Muscle of arm (tissue), 14 donors: ENCODE data around the gene CCDC142. TPM values are rescaled to one million over a fixed set of nuclear protein-coding genes. Genes with fewer than 3 reads are reported as not detected.

Experiments
- DNase-seq: peaks from one replicate; pipeline ENCODE4 v3.0.0-alpha.2; 2013
- long read RNA-seq, 11 donors: transcript quantifications; one replicate each; lab custom pipeline, GENCODE V29; 2026
- polyA plus RNA-seq, 12 donors: library from polyadenylated mRNA; unstranded; fragments of 120-200 nt; gene quantifications; one replicate each; pipeline ENCODE4 v1.2.1, GENCODE V29; 2013; ENCODE audit not compliant: insufficient read length in 12 of 12

CCDC142 gene
- polyA plus RNA-seq, result 10 to 100 TPM in 4 of 12 donors, 1 to 10 TPM in 7, not detected in 1; 5.4 to 14.4 (median 8.5) TPM
- long read RNA-seq, donor 1, partial matches to known transcripts, result 5 of 6 reads
- long read RNA-seq, donor 1, other reads (novel, unspliced or antisense), result 0 of 6 reads
- long read RNA-seq, donor 2, partial matches to known transcripts, result 0 of 1 reads
- long read RNA-seq, donor 2, other reads (novel, unspliced or antisense), result 0 of 1 reads
- long read RNA-seq, donor 3, result 0 reads
- long read RNA-seq, donor 4, partial matches to known transcripts, result 0 of 1 reads
- long read RNA-seq, donor 4, other reads (novel, unspliced or antisense), result 0 of 1 reads
- long read RNA-seq, donor 5, partial matches to known transcripts, result 0 of 1 reads
- long read RNA-seq, donor 5, other reads (novel, unspliced or antisense), result 0 of 1 reads
- long read RNA-seq, donor 6, result 0 reads
- long read RNA-seq, donor 7, result 0 reads
- long read RNA-seq, donor 8, partial matches to known transcripts, result 0 of 1 reads
- long read RNA-seq, donor 8, other reads (novel, unspliced or antisense), result 0 of 1 reads
- long read RNA-seq, donor 9, result 0 reads
- long read RNA-seq, donor 10, partial matches to known transcripts, result 0 of 1 reads
- long read RNA-seq, donor 10, other reads (novel, unspliced or antisense), result 0 of 1 reads
- long read RNA-seq, donor 11, partial matches to known transcripts, result 0 of 1 reads
- long read RNA-seq, donor 11, other reads (novel, unspliced or antisense), result 0 of 1 reads

DNA sequence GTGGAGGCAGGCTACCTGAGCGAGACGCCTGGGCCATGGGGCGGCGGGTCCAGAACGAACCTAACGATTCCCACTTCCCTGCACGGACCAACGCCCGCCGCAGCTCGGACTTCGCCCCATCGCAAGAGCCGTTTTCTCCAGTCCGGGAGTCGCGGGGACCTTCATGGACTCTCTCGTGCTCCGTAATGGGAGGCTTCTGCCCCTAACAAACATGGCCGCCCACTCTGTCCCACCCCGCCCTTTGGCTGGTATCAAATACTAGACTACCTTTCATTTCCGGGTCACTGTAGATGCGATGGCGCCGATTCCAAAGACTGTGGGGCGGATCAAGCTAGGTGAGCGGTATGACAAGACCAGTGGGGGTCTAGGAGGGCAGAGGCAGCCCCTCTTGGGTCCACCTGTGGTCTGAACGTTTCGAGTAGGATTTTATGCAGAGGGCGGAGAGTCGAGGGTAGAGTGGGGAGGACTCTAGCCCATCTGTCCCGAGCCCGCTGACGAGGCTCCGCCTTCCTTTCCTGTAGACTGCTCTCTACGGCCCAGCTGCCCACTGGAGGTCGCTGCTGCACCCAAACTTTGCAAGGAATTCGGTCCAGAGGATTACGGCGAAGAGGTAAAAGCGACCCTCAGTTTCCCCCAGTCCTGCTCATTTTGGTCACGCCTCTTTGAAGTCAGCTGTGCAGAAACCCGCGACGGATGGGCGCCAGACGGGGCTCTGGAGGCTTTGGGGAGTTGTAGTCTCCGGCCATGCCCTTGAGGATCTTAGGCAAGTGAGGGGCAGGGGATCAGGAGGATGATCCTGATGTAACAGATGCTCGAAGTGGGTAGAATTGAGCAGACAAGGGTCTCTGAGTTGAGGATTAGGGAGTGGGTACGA, at the start of gene CCDC142, which contains the start of gene TTC31:
Gene CCDC142, minus strand, starts transcription at position 198 of the 874 bp plus-strand sequence. Its CDS starts 161 bp downstream, at position 37.
Gene TTC31, plus strand, starts transcription at position 281 of the 874 bp plus-strand sequence. Its CDS starts 15 bp downstream, at position 296.
- peak; percentile 97 for DNase-seq

GRCh38 chr2:74532222-74532621, 49.4 kb upstream of the CCDC142 start:
- DNase-seq, result no peak

DNA sequence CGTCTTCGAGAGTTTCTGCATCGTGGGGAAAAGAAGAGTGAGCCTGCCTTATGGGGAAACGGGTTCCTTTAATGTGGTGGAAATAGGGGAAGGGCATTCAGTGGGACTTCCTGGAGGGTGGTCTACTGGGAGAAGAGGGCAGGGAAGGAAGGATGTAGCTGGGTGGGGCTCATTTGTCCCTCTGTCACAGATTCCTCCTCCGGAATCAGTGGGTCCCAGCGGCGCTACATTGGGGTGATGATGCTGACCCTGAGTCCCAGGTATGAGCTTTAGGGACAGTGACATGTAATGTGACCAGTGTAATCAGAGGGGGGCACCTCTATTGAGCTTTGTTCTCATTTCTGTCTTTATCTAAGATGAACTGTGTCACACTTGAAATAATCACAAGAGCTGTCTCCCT, 48.9 kb upstream of the CCDC142 start:
- no peak for DNase-seq

GRCh38 chr2:74530239-74531187, 47.7 kb upstream of the CCDC142 start:
- DNase-seq, result peak; percentile 34

GRCh38 chr2:74529357-74530238, 46.8 kb upstream of the CCDC142 start, which contains the start of the genes AUP1 and HTRA2:
Gene AUP1 (minus strand): TSS chr2:74529706. CDS start chr2:74529629, 77 bp downstream.
Gene HTRA2 (plus strand): TSS chr2:74529933. CDS start chr2:74530007, 74 bp downstream.
- DNase-seq, result peak; percentile 99

GRCh38 chr2:74528600-74529356, 46.0 kb upstream of the CCDC142 start:
- no peak for DNase-seq

GRCh38 chr2:74527741-74528140, 44.9 kb upstream of the CCDC142 start:
- DNase-seq, result no peak

DNA sequence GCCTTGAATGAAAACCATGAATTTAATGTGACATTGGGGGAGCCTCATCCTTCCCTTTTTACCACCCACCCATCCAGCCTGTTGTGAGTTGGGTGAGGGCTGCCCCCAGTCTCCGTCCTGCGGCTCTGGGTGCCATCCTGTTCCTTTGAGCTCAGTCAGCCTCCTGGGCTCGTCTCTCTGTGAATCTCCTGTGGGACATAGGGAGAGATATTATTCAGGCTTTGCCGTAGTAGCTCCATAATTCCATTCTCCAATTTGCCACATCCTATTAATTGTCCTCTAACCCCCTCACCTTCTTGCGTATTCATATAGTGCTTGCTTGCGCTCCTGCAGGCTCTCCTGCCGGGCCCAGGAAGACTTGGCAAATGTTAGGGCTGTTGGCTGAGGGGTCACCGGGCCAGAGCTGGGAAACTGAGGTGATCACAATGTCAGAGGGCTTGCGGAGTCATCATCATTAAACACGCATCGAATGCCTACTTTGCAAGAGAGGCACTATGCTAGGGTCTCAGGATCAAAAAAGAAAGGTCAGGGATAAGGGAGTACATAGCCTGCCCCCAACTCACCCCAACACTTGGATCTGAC, 43.9 kb upstream of the CCDC142 start:
- DNase-seq, result no peak

DNA sequence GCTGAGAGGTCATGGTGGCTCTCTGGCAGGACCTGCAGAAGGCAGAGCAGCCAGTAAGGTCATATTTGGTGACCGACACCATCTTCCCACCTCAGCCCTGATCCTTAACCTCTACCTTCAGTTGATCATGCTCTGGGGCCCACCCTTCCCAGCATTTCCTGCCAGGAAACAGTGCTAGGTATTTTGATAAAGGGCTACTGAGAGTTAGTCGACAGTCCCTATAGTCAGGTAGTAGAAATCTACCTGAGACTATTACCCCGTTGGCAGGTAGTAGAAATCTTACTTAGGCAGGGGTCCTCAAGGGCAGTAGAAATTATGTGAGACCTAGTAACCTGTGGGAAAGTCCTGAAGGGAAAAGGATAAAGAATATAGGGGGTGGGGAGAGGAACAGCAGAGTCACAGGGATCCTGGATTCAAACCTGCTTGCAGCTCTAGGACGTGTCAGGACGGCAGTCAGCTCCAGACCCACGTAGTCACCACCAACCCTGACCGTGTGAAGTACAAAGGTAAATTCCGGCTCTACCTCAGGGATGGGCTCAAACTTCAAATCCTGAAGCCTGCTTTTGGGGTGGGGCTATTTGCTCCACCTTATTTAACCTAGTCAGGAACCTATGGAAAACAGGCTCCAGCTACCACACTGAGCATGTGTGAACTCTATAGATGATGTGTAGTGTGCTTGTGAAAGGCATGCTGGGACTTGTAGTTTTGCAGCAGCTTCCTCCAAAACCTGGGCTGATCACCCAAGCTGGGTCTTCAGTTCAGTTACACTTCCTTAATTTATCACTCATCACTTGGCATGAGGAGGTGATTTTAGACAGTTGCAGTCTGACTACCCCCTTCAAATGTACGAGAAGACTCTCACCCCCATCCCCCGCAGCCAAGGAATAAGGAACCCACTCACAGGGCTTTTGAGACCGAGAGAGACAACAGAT, 43.2 kb upstream of the CCDC142 start, which contains the start of gene DQX1:
Gene DQX1, minus strand, starts transcription at position 515 of the 932 bp plus-strand sequence. Its CDS starts 502 bp downstream, at position 13.
- DNase-seq, result no peak

- no peak for DNase-seq
These were observed 42.3 kb upstream of the CCDC142 start for GRCh38 chr2:74524955-74525716.

DNA sequence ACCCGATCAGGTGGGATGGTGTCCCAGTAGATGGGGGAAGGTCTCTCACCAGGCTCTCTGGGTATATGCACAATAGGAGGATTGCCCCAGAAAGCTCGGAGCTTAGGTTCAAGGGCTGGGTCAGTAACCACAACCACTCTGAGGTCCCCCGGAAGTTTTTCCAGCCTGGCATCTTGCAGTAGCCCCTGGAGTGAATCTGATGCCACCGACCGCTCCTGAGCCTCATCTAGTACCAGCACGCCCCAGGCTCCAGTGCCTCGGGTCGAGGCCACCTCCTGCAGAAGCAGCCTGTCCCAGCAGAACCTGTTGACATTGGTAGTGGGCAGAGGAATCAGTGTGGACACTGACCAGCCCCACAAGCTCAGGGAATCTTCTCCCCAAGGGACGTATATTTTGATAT, 41.2 kb upstream of the CCDC142 start:
- no peak for DNase-seq

DNA sequence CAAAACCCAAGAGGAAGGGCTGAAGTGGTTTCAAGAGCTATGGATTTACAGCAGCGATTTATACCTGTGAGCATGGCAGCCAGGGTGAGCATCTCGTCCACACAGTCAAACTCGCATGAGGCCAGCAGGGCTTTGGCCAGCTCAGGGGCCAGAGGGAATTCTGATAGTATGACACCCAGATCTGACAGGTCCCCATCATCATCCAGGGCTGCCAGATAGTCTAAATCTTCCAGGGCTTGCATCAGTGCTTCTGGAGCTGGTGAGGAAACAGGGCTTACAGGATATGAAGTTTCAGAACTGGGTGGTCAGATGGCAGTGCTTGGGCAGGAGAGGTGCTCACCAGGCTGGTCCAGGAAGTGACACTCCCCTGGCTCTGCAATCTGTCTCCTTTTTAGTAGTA, 39.7 kb upstream of the CCDC142 start:
- no peak for DNase-seq

DNA sequence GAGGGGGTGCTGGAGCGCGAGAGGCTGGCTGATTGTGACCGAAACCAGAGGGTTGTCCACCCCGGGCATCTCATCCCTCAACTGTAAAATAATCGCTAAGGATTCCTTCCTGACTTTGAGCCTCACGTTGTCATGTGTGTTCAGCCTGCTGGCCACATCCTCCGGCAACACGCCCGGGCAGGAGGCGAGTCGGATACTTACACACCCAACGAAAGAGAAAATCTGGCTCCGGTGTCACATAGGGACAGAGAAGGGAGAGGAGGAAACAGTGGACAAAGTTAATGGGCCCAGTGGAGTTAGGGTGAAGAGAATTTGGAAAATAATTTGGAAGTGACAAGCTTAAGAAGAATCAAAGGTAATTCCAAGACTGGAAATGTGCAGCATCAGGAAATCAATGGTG, 33.9 kb upstream of the CCDC142 start:
- no peak for DNase-seq

DNA sequence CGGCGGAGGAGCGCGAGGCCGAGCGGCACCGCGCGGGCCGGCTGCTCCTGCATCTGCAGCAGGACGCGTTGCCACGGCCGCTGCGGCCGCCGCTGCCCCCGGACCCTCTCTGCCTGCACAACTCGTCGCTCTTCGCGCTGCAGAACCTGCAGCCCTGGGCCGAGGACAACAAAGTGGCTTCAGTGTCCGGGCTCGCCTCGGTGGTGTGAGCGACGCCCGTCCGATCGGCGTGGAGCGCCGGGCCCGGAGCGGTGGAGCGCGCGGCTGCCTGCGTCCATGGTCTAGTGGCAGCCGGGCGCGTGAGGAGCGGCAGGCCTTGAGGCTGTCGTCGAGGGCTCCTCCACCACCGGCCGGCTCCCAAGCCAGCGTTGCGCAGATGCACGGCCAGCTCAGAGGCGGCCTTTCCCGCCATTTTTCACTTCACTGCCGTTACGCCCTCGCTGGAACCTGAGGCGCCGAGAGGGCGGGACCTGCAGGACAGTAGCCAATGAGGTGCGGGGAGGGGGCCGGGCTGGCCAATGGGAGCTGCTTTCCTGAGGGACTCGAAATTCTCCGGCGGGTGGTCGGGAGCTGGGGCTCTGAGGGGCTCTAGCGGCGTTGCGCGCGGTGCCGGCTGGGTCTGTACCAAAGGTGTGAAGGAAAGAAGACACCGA, 33.3 kb upstream of the CCDC142 start:
- DNase-seq, result no peak

DNA sequence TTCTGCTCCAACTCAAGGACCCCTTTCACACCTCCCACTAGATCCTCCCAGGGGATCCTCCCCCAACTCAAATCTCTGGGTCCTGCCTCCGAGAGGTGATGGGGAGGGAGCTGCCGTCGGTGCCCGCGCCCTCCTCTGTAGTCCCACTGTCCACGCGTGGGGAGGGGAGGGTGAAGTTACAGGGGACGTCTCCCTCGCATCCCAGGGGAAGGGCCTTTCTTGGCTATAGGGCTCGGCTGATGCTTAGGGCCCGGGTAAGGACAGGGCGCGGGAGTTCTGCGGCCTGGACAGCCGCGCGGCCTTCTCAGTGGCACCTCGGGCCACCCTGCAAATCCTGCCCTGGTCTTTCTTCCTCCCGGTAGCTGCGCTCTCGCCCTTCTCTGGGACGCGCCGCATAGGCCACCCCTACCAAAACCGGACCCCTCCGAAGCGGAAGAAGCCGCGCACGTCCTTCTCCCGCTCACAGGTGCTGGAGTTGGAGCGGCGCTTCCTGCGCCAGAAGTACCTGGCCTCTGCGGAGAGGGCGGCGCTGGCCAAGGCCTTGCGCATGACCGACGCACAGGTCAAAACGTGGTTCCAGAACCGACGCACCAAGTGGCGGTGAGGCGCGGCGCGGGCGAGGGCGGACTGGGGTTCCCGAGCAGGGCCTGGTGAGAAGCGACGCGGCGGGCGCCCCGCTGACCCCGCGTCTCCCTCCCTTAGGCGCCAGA, 32.6 kb upstream of the CCDC142 start:
- no peak for DNase-seq
